Measurements from ENCODE around the gene LMO7.

Gene LMO7

GRCh38 chr13:75896271-75896670 lies 260.1 kb downstream of the LMO7 start:
- no peak for TF ChIP-seq CTCF (IDR thresholded peaks at IDR 0.05; ENCODE audit: insufficient read depth, low read depth, low read length, missing control alignments)
- H3K4me3 ChIP-seq (ENCODE audit: low read depth, low read length) = no peak overlapping the region
- no peak for DNase-seq (ENCODE audit: low read depth)

GRCh38 chr13:75897386-75897785 lies 261.3 kb downstream of the LMO7 start:
- DNase-seq (ENCODE audit: low read depth) = no peak
- no peak overlapping the region for H3K4me3 ChIP-seq (ENCODE audit: low read depth, low read length)
- no peak for TF ChIP-seq CTCF (IDR thresholded peaks at IDR 0.05; ENCODE audit: insufficient read depth, low read depth, low read length, missing control alignments)

GRCh38 chr13:75901501-75901900 lies 265.4 kb downstream of the LMO7 start:
- no peak for DNase-seq (ENCODE audit: low read depth)
- no peak overlapping the region for H3K4me3 ChIP-seq (ENCODE audit: low read depth, low read length)
- TF ChIP-seq CTCF (IDR thresholded peaks at IDR 0.05; ENCODE audit: insufficient read depth, low read depth, low read length, missing control alignments) = no peak

- no peak for TF ChIP-seq CTCF (IDR thresholded peaks at IDR 0.05; ENCODE audit: insufficient read depth, low read depth, low read length, missing control alignments)
- no peak for DNase-seq (ENCODE audit: low read depth)
- no peak overlapping the region for H3K4me3 ChIP-seq (ENCODE audit: low read depth, low read length)
These were observed 266.3 kb downstream of the LMO7 start for GRCh38 chr13:75902166-75903104.

GRCh38 chr13:75904012-75904411 lies 267.9 kb downstream of the LMO7 start:
- H3K4me3 ChIP-seq (ENCODE audit: low read depth, low read length) = no peak overlapping the region
- TF ChIP-seq CTCF (IDR thresholded peaks at IDR 0.05; ENCODE audit: insufficient read depth, low read depth, low read length, missing control alignments) = no peak
- DNase-seq (ENCODE audit: low read depth) = no peak

GRCh38 chr13:75906315-75906714 lies 270.2 kb downstream of the LMO7 start:
- H3K4me3 ChIP-seq (ENCODE audit: low read depth, low read length) = no peak overlapping the region
- DNase-seq (ENCODE audit: low read depth) = no peak
- TF ChIP-seq CTCF (IDR thresholded peaks at IDR 0.05; ENCODE audit: insufficient read depth, low read depth, low read length, missing control alignments) = no peak

All from GM12865 (cell line).